Choroid plexus epithelial cell (primary cell): ENCODE measurements around the gene PLTP.

Experiments used
- DNase-seq: peaks from one replicate; pipeline ENCODE4 v3.0.0-alpha.2; 2010; ENCODE audit warnings: low read depth
- H3K4me3 ChIP-seq: 2 replicates; pipeline ENCODE4 v1.5.1; 2011; ENCODE audit warnings: low read depth, mild to moderate bottlenecking, control low read depth, low read length, moderate library complexity
- CTCF ChIP-seq: conservative IDR thresholded peaks from 2 replicates; pipeline ENCODE4 v1.5.1; 2011; ENCODE audit warnings: low read depth, mild to moderate bottlenecking, control low read depth, inconsistent platforms, low read length, moderate library complexity

The PLTP gene

GRCh38 chr20:45873409-45874103, 38.4 kb downstream of the PLTP start:
- H3K4me3 ChIP-seq: no peak overlapping the region
- DNase-seq: no peak
- no peak for TF ChIP-seq CTCF

GRCh38 chr20:45872626-45873025, 39.3 kb downstream of the PLTP start:
- TF ChIP-seq CTCF: no peak
- no peak for DNase-seq

GRCh38 chr20:45867819-45868176, 44.2 kb downstream of the PLTP start:
- DNase-seq: peak; percentile 47
- no peak overlapping the region for H3K4me3 ChIP-seq
- no peak for TF ChIP-seq CTCF

More at GRCh38 chr20:45872626-45873025, 39.3 kb downstream of the PLTP start:
- no peak overlapping the region for H3K4me3 ChIP-seq

GRCh38 chr20:45867136-45867818, 44.7 kb downstream of the PLTP start:
- no peak overlapping the region for H3K4me3 ChIP-seq
- DNase-seq: no peak
- no peak for TF ChIP-seq CTCF

GRCh38 chr20:45866454-45866853, 45.5 kb downstream of the PLTP start:
- no peak overlapping the region for H3K4me3 ChIP-seq
- DNase-seq: no peak
- no peak for TF ChIP-seq CTCF

GRCh38 chr20:45863543-45864470, 48.1 kb downstream of the PLTP start:
- H3K4me3 ChIP-seq: no peak overlapping the region
- no peak for TF ChIP-seq CTCF
- DNase-seq: no peak
